ENCODE measurements around the gene LDLRAD3.

The LDLRAD3 gene

DNA sequence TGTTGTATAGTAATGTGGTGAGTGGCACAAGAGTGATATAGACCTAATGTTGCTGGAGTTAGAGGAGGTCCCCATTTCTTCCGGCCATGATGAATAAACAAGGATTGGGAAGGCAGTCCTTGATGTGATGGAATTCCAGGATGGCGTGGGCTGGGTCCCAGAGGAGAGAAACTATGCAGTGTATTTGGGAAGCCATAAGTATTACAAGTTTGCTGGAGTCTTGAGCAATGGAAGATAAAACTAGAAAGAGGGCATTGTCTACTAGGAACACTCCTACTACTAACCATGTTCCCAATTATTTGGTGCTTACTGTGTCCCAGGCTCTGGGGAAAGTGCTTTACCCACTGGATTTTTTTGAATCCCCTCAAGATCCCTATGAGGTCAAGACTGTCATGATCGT is 20.0 kb downstream of the LDLRAD3 start:
- no peak for DNase-seq

- no peak for DNase-seq
Measured at GRCh38 chr11:35964841-35965240, 21.0 kb downstream of the LDLRAD3 start.

GRCh38 chr11:35967042-35967441 is 23.2 kb downstream of the LDLRAD3 start:
- no peak for DNase-seq

GRCh38 chr11:35968386-35969088 is 24.7 kb downstream of the LDLRAD3 start:
- no peak for DNase-seq

DNA sequence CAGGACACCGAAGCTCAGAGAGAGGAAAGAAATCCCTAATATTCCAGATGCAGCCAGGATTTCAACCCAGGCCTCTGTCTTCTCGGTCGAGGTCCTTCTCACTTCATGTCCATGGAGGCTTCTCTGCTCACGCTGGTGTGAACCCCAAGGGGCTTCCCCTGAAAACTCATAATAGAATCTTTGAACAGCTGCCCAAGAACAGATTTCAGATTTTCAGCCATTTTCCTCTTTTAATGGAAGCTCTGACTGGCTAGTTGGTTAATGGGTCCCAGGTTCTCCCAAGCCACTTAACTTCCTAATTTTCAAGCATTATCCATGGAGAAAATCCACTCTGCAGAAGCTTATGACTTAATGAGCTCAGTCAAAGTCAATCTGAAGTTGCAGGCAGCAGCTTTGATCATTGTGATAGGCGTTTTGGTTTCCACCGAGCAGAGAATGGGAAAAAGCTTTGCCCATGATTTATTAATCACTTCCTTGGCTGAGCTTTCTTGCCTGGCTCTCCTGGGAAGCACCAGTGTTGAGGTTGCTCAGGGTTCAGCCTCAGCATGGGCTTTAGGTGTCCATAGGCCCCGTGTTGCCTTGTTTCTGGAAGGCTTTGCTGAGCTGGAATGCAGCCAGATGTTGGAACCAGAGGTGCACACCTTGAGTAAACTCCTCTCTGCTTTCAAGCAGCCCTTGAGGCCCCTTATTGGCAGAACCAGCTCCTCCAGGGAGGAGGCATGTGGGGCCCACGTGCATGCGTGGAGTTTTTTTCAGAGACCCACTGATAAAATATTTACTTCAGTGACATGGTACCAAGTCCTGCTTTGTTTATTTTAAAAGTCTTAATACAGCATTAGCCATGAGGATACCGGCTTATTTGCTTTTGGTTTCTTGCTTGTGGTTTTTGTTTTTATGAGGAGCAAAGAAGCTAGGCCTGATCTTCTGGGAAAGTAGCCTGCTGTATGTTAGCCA is 25.5 kb downstream of the LDLRAD3 start:
- no peak for DNase-seq

DNA sequence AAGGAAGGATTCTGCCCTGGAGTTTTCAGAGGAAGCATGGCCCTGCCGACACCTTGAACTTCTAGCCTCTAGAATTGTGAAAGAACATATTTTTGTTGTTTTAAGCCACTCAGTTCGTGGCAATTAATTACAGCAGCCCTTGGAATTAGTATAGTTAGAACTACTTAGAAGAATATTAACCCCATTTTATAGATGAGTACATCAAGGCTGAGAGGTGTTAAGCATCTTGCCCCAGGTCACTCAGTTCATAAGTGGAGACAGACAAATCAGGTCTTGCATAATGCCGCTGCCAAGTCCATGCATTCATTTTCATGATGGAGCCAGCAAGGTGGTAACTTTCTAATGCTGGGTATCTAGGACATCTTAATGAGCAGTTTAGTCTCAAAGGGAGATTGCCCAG is 26.6 kb downstream of the LDLRAD3 start:
- DNase-seq = no peak

GRCh38 chr11:35971841-35972422 is 28.1 kb downstream of the LDLRAD3 start:
- DNase-seq = no peak

DNA sequence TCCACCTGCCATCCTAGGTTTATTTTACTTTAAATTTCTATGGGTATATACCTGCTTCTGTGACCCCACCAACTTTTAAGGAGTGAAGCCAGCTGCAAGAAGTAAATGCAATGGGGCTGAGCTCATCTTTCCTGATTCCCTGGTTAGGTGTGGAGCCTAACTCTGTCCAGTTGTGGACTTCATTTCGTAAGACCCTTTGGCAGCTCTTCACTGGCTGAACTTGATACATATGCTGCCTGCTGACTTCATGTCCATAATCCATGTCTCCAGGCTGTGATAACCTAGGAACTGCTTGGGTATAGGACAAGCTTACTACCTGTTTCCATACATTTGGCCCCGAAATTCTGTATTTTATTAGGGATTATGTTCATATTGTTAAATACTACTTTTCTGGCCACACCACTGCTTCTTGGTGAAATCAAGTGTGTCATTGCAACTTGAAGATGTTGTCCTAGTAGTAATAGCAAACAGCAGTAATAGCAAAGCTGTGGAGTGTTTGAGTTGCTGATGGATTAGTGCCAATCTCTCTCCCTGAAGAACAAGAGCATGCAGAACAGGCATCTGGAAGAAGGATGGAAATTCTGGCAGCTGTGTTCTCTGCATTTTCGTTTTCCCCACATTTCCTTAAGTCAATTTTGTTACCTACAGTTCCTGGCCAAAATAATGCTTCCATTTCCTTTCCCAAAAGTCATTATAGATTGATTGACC is 31.2 kb downstream of the LDLRAD3 start:
- no peak for DNase-seq

- DNase-seq = no peak
Measured at GRCh38 chr11:35976434-35976833, 32.6 kb downstream of the LDLRAD3 start.

GRCh38 chr11:35978183-35978582 is 34.3 kb downstream of the LDLRAD3 start:
- no peak for DNase-seq

DNA sequence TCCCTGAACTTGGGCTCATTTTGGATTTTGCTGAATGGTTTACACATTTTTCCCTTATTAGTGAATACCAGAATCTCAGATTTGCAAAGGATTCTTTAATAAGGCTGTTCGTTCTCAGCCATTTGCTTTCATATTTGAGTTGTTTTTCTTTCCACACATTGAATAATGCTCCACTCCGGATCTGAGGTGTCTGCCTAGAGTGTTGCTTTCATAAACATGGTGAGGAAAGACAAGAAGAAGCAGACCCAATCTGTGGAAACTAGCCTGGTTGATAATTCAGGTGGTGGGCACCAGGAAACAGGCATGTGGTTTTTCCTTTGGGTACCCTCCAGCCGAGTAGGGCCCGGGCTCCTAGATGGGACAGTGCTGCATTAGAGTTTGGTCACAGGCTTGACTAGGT is 35.0 kb downstream of the LDLRAD3 start:
- no peak for DNase-seq

DNA sequence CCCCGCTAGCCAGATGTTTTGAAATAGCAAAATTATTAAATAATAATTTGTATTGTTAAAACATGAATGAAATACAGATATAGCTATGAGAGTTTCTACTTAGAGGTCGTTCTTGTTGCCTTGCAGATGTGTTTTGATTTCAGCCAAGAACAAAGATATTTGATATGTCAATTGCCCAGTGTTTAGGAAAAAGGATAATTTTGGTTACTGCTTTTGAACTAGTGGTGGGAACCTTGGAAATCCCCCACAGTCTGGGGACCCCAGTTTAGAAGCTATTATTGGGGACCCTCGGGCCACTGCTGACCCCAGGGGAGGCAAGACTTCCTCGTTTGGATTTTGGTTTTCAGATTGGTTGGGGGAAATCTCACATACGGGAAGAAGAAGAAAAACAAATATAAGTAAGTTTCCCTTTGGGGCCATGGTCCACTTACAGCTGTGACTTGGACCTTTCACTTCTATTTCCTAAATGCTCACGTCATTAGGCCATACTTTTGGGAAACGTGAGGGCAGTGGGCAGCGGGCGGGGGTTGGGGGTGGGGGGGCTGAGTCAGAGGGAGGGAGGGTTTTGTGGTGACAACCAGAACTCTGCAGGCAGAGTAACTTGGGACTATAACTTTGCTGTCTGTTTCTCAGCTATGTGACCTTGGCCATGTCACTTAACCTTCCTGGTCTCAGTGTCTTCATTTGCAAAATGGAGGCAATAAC is 37.0 kb downstream of the LDLRAD3 start:
- no peak for DNase-seq

DNA sequence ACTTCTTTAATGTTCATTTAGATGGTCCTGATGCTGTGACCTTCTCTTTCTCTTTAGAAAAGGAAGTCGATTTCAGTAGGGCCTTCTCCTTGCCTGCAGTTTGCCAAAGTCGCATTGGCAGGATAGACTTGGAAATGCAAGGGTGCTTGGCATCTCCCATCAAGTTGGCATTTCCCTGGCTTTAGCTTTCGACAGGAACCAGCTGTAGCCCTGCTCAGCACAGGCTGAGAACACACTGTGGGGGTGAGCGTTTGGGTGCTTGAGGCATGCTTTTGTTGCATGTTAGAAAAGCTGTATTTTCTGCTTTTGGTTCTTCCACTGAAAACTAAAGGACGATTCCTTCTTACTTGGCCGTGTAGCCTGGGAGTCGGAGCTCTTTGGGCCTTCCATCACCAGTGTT is 37.7 kb downstream of the LDLRAD3 start:
- no peak for DNase-seq

GRCh38 chr11:35982061-35982460 is 38.2 kb downstream of the LDLRAD3 start:
- no peak for DNase-seq

DNA sequence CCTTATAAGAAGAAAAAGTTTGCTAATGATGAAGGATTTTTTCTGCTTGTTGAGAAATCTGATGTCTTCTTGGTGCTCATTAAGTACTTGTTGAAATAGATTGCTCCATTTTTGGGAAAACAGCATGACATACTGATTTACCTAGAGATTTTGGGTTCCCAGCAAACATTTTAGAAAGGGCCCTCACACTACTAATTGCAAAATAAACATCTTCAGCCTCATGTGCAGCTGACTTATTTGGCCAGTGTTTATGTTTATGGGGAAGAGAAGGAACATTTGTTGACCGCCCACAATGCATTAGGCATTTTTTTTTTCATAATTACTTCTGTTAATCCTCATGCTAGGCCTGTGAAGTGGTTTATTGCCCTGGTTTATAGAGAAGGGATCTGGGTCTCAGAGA is 40.1 kb downstream of the LDLRAD3 start:
- no peak for DNase-seq

GRCh38 chr11:35986947-35987346 is 43.1 kb downstream of the LDLRAD3 start:
- DNase-seq = no peak

DNA sequence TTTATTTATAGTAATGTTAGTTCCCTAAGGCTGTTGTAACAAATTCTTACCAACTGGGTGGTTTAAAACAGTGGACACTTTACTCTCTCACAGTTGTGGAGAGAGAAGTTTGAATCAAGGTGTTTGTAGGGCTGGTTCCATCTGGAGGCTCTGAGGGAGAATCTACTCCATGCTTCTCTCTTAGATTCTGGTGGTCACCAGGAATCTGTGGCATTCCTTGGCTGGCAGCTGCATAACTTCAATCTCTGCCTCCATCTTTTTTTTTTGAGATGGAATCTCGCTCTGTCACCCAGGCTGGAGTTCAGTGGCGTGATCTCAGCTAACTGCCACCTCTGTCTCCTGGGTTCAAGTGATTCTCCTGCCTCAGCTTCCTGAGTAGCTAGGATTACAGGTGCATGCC is 46.3 kb downstream of the LDLRAD3 start:
- no peak for DNase-seq

DNA sequence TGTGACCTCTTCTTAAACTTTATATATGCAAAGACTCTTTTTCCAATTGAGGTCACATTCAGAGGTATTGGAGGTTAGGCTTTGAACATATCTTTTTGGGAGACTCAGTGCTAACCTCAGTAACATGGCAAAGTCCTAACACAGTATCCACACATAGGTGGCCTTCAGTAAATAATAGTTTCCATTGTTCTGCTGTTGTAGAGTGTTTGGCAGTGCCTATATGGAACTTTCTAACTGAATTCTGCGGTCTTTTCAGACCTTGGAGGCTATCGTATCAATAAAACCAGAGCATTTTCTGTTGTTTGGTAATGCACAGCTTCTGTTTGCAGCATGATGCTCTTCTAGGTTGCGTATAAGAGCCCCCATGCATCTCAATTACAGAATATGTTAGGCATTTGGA is 47.0 kb downstream of the LDLRAD3 start:
- no peak for DNase-seq

DNA sequence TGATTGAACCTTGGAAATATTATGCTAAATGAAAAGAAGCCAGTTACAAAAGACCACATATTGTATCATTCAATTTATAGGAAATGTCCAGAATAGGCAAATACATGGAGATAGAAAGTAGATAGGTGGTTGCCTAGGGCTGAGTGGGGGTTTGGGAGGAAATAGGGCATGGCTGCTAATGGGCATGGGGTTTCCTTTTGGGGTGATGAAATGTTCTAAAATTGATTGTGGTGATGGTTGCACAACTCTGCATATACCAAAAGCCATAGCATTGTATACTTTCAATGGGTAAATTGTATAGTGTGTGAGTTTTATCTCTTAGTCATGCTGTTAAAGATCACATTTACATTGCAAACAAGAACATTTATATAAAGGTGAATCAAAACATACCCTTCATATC is 48.7 kb downstream of the LDLRAD3 start:
- DNase-seq = no peak

GRCh38 chr11:35994421-35994820 is 50.6 kb downstream of the LDLRAD3 start:
- DNase-seq = peak; percentile 26

DNA sequence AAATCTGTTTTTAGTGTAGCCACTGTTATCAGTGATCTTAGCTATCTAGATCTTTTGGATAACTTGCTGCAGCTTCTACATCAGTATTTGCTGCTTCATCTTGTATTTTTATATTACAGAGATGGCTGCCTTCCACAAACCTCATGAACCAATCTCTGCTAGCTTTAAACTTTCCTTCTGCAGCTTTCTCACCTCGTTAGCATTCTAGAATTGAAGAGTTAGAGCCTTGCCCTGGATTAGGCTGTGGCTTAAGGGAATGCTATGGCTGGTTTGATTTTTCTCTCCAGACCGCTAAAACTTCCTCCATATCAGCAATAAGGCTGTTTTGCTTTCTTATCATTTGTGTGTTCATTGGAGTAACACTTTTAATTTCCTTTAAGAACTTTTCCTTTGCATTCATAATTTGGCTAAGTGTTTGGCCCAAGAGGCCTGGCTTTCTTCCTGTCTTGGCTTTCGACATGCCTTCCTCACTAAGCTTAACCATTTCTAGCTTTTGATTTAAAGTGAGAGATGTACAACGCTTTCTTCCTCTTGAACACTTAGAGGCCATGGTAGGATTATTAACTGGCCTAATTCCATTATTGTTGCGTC is 51.9 kb downstream of the LDLRAD3 start:
- no peak for DNase-seq

GRCh38 chr11:35997902-35998520 is 54.1 kb downstream of the LDLRAD3 start:
- DNase-seq = no peak
